Upper lobe of right lung (tissue), 1 donor: ENCODE measurements around the gene SPIRE1. TPM values are rescaled to one million over a fixed set of nuclear protein-coding genes. Genes with fewer than 3 reads are reported as not detected.

ENCODE experiments used
- ATAC-seq: fragments of 200-7000 bp; cut with Tn5 transposase; one replicate; pipeline ENCODE4 v1.9.1; 2020; ENCODE audit warnings: mild to moderate bottlenecking, moderate library complexity
- DNase-seq: peaks from one replicate; pipeline ENCODE4 v3.0.0-alpha.2; 2020
- H3K27ac ChIP-seq: fragments of 200-600 bp; one replicate; pipeline ENCODE4 v1.8.0; 2022
- H3K27me3 ChIP-seq: fragments of 200-600 bp; one replicate; pipeline ENCODE4 v1.8.0; 2022; ENCODE audit warnings: mild to moderate bottlenecking
- H3K36me3 ChIP-seq: fragments of 200-600 bp; one replicate; pipeline ENCODE4 v1.8.0; 2022
- H3K4me1 ChIP-seq: fragments of 200-600 bp; one replicate; pipeline ENCODE4 v1.8.0; 2022
- H3K4me3 ChIP-seq: fragments of 200-600 bp; one replicate; pipeline ENCODE4 v1.8.0; 2022; ENCODE audit warnings: mild to moderate bottlenecking
- H3K9me3 ChIP-seq: fragments of 200-600 bp; one replicate; pipeline ENCODE4 v1.8.0; 2022
- CTCF ChIP-seq: fragments of 200-600 bp; IDR thresholded peaks from one replicate; pipeline ENCODE4 v1.8.0; 2022; ENCODE audit warnings: antibody characterized with exemption
- intact Hi-C: fragments of 100-400 bp; cut with DNase I; formaldehyde crosslinking; loops from one replicate; pipeline ENCODE4 v1.11.0; 2022
- total RNA-seq: library from RNA; stranded (reverse); fragmentation: NEBNext Ultra II Directional; extraction: Animal tissue kit (Norgen Biotek cat#: 25700); gene quantifications from one replicate; pipeline ENCODE4 v1.2.1, GENCODE V29; 2021
- donor health status: DM: no; HTN: yes; CAD: no; lungs with severe emphysema.

Gene SPIRE1
- total RNA-seq, 1 donor from 2014 or later, result 48.2 TPM

DNA sequence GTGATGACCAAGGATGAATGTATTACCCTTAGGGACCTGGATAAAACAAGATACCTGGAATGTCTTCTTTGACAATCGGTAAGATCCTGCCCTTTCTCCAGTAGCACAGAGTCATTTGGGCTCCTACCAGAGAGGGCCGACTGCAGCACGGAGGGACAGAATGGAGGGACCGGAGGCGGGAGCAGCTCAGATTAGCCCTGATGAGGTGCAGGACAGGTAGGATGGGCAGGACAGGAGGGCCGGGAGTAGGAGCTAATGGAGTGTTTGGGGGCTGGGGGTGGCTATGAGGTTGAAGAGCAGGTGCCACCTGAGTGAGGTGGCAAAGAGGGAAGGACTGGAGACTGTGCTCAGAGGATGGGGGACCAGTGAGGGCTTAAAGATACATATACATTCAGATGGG lies 260.1 kb downstream of the SPIRE1 start:
- no peak for ATAC-seq
- H3K36me3 ChIP-seq, result no peaks in the 10 kb centered on the region
- no peaks in the 10 kb centered on the region for H3K27me3 ChIP-seq
- TF ChIP-seq CTCF, result no peak
- intact Hi-C loops, result no loop called here
- DNase-seq, result peak; percentile 53
- no peak overlapping the region for H3K4me3 ChIP-seq
- H3K4me1 ChIP-seq, result no peaks in the 10 kb centered on the region
- no peaks in the 10 kb centered on the region for H3K9me3 ChIP-seq
- H3K27ac ChIP-seq, result no peak overlapping the region

GRCh38 chr18:12397254-12397653 lies 260.7 kb downstream of the SPIRE1 start:
- Histone ChIP-seq H3K27ac (no peak overlapping the region), H3K4me3 (no peak overlapping the region), H3K9me3 (no peaks in the 10 kb centered on the region), H3K27me3 (no peaks in the 10 kb centered on the region), H3K4me1 (no peaks in the 10 kb centered on the region), H3K36me3 (no peaks in the 10 kb centered on the region)
- DNase-seq, result peak; percentile 46
- intact Hi-C loops, result no loop called here
- ATAC-seq, result no peak
- no peak for TF ChIP-seq CTCF

Other genes with a start within 250 kb of the SPIRE1 start
- gene CEP76, start 44.6 kb upstream of the SPIRE1 start, total RNA-seq, result 5.6 TPM
- gene PSMG2, start 44.9 kb upstream of the SPIRE1 start, total RNA-seq, result 60.5 TPM
- 53.9 TPM for gene PTPN2, start 226.1 kb upstream of the SPIRE1 start, total RNA-seq